Right atrium auricular region (tissue), 2 donors: Measurements from ENCODE around the gene ETV7. TPM values are rescaled to one million over a fixed set of nuclear protein-coding genes. Genes with fewer than 3 reads are reported as not detected.

Source experiments
- DNase-seq: peaks from one replicate; pipeline ENCODE4 v3.0.0-alpha.2; 2019; ENCODE audit warnings: low spot score
- H3K27ac ChIP-seq, 2 donors: fragments of 200-600 bp; sonication (generic); 1 replicate in 1 of 2; 2 replicates in 1 of 2; pipeline ENCODE4 v1.5.1; 2016 to 2019
- H3K27me3 ChIP-seq, 2 donors: fragments of 200-600 bp; sonication (generic); one replicate each; pipeline versions ENCODE4 v1.5.1 to v1.6.0; 2017 to 2019
- H3K36me3 ChIP-seq: fragments of 200-600 bp; sonication (generic); one replicate; pipeline ENCODE4 v1.5.1; 2016
- H3K4me1 ChIP-seq, 2 donors: fragments of 200-600 bp; sonication (generic); one replicate each; pipeline versions ENCODE4 v1.5.1 to v1.6.0; 2017 to 2019
- H3K4me3 ChIP-seq, 2 donors: fragments of 200-600 bp; sonication (generic); 1 replicate in 1 of 2; 2 replicates in 1 of 2; pipeline ENCODE4 v1.5.1; 2017 to 2019; ENCODE audit warnings: mild to moderate bottlenecking in 1 of 2, moderate library complexity in 1 of 2
- H3K9me3 ChIP-seq, 2 donors: fragments of 200-600 bp; sonication (generic); one replicate each; pipeline ENCODE4 v1.5.1; 2019
- total RNA-seq, 2 donors: library from RNA; depleted of rRNA; stranded (reverse); fragments of >200 nt; gene quantifications; one replicate each; pipeline ENCODE4 v1.1.0, GENCODE V29; 2016
- TF ChIP-seq, protein P1 (sequence below), 2 donors: fragments of 200-600 bp; sonication (generic); IDR thresholded peaks; one replicate each; pipeline ENCODE4 v1.5.1; 2019; ENCODE audit warnings: antibody characterized with exemption in 2 of 2

The ETV7 gene
- total RNA-seq, 2 donors from 2014 or later: 0.33 to 0.43 TPM

DNA sequence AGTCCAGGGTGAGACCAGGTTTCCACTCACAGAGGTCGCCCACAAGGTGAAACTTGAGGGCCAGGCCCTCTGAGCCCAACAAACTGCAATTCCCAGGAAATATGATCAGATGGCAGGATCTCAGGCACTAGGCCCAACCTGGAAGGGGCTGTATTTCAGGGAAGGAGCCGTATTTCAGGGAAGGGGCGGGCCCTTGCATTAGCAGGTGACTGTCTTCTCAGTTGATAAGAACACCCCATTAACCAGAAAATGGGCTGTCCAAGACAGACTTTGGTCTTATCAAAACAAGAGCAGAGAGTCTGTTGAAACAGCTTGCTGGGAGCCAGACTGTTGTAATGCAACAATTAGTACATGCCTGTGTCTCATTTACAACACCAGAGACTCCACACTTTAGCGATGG lies 39.8 kb downstream of the ETV7 start:
- peaks cover 0 to 3% of the 10 kb centered on the region in 2 donors for H3K9me3 ChIP-seq
- no peak for DNase-seq
- no peak overlapping the region for H3K27ac ChIP-seq
- H3K4me1 ChIP-seq: peaks cover 0 to 22% of the 10 kb centered on the region in 2 donors
- no peaks in the 10 kb centered on the region for H3K27me3 ChIP-seq
- no peak overlapping the region for H3K4me3 ChIP-seq
- TF ChIP-seq, protein P1, sequence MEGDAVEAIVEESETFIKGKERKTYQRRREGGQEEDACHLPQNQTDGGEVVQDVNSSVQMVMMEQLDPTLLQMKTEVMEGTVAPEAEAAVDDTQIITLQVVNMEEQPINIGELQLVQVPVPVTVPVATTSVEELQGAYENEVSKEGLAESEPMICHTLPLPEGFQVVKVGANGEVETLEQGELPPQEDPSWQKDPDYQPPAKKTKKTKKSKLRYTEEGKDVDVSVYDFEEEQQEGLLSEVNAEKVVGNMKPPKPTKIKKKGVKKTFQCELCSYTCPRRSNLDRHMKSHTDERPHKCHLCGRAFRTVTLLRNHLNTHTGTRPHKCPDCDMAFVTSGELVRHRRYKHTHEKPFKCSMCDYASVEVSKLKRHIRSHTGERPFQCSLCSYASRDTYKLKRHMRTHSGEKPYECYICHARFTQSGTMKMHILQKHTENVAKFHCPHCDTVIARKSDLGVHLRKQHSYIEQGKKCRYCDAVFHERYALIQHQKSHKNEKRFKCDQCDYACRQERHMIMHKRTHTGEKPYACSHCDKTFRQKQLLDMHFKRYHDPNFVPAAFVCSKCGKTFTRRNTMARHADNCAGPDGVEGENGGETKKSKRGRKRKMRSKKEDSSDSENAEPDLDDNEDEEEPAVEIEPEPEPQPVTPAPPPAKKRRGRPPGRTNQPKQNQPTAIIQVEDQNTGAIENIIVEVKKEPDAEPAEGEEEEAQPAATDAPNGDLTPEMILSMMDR (IDR thresholded peaks at IDR 0.05): no peak
- H3K36me3 ChIP-seq: no peaks in the 10 kb centered on the region

- no peak for DNase-seq
- Histone ChIP-seq H3K9me3 (no peaks in the 10 kb centered on the region), H3K27ac (no peak overlapping the region), H3K36me3 (no peaks in the 10 kb centered on the region), H3K27me3 (no peaks in the 10 kb centered on the region), H3K4me3 (no peak overlapping the region), H3K4me1 (peaks cover 0 to 22% of the 10 kb centered on the region in 2 donors)
- TF ChIP-seq, protein P1 (IDR thresholded peaks at IDR 0.05): no peak
These were observed 40.8 kb downstream of the ETV7 start for GRCh38 chr6:36346486-36347273.

DNA sequence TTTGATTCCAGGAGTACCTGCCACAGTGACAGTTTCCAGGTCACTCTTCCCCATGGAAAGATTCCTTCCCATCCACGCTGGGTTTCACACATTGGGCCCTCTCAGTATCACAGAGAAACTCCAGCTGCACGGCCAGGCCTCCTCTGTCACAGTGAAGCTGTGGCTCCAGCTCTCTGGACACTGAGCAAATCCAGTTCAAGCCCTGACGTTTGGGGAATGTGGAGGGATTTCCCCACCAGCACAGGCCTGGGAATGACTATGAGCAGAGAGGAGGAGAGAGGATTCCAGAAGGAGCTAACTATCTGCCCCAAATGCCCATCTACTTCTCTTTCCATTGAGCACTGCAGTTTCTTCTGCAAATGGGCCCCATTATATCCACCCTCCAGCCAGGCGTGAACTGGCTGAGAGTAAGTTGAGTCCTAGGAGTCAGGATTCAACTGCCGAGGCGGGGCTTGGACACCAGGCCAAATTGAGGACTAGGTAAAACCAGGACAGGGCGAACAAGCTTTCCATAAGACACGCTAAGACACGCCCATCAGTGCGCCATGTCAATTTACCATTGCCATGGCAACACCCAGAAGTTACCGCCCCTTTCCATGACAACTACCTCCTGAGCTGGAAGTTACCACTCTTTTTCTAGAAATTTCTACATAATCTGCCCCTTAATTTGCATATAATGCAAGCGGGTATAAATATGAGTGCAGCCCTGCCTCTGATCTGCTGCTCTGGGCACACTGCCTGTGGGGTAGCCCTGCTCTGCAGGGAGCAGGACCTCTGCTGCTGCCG lies 41.6 kb downstream of the ETV7 start:
- H3K27me3 ChIP-seq: no peaks in the 10 kb centered on the region
- no peaks in the 10 kb centered on the region for H3K9me3 ChIP-seq
- DNase-seq: no peak
- TF ChIP-seq, protein P1 (IDR thresholded peaks at IDR 0.05): no peak
- H3K4me3 ChIP-seq: no peak overlapping the region
- H3K36me3 ChIP-seq: no peaks in the 10 kb centered on the region
- H3K4me1 ChIP-seq: peaks cover 0 to 21% of the 10 kb centered on the region in 2 donors
- H3K27ac ChIP-seq: no peak overlapping the region

GRCh38 chr6:36343109-36343680 lies 44.3 kb downstream of the ETV7 start:
- Histone ChIP-seq H3K4me3 (no peak overlapping the region), H3K36me3 (no peaks in the 10 kb centered on the region), H3K9me3 (no peaks in the 10 kb centered on the region), H3K27me3 (no peaks in the 10 kb centered on the region), H3K4me1 (peaks cover 0 to 12% of the 10 kb centered on the region in 2 donors), H3K27ac (no peak overlapping the region)
- TF ChIP-seq, protein P1 (IDR thresholded peaks at IDR 0.05): no peak
- DNase-seq: no peak

DNA sequence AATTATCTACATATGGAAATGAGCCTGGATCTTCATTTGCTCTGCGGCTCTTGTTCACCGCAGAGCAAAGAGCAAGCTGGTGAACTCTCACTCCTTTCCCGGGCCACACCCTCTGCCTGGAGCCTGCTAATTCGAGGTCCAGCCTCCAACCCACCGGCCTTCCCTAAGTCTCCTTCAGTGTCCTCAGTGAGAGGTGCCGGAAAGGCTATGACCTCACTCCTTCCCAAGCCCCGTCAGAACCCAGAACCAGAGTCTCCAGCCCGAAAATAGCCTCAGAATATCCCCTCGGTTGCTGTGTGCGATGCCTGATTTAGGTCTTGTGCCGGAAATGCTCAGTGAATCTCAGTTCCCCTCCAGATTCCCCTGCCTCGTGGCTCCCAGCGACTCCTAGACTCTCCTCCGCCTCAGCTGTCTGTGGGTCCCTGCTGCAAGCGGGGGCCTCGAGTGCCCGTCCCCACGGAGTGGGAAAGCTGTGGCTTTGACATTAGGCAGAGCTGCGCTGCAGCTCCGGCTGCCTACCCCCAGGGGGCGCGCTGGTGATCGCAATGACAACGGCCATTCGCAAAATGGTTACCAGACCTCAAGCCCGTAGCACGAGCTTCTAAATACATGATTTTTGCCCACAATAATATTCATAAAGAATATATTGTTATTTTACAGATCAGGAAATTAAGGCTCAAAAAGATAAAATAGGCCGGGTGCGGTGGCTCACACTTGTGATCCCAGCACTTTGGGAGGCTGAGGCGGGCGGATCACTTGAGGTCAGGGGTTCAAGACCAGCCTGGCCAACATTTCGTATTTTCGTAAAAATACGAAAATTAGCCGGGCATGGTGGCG lies 46.6 kb downstream of the ETV7 start:
- Histone ChIP-seq H3K27me3 (no peaks in the 10 kb centered on the region), H3K27ac (peak overlapping the region; percentile 40 to 45), H3K4me1 (peaks cover 0 to 12% of the 10 kb centered on the region in 2 donors), H3K9me3 (no peaks in the 10 kb centered on the region), H3K4me3 (peak overlapping the region in 1 of 2 donors; percentile 24), H3K36me3 (no peaks in the 10 kb centered on the region)
- TF ChIP-seq, protein P1 (IDR thresholded peaks at IDR 0.05): peak; percentile 95 to 99
- DNase-seq: peak; percentile 80
